ENCODE measurements around the gene PTPRM.

Gene PTPRM

GRCh38 chr18:8428951-8429350, 861.8 kb downstream of the PTPRM start:
- Histone ChIP-seq H3K79me2 (ENCODE audit: insufficient read depth, low read depth) (no peaks in the 10 kb centered on the region), H3K4me2 (no peak overlapping the region), H3K27me3 (ENCODE audit: insufficient read depth, low read depth) (no peaks in the 10 kb centered on the region), H3K4me3 (IDR thresholded peaks at IDR 0.05; ENCODE audit: insufficient read depth, low read depth, low read length) (no peak overlapping the region), H3K36me3 (ENCODE audit: insufficient read depth) (no peaks in the 10 kb centered on the region), H2AFZ (ENCODE audit: low read depth) (no peak overlapping the region), H4K20me1 (ENCODE audit: insufficient read depth) (no peaks in the 10 kb centered on the region), H3K27ac (no peak overlapping the region), H3K4me1 (ENCODE audit: low read depth, poor library complexity, severe bottlenecking) (no peaks in the 10 kb centered on the region), H3K9ac (no peak overlapping the region)
- no peak for TF ChIP-seq CTCF (conservative IDR thresholded peaks at IDR 0.05; ENCODE audit: low read depth, low read length)

- H3K4me2 ChIP-seq = no peak overlapping the region
- no peak overlapping the region for H2AFZ ChIP-seq (ENCODE audit: low read depth)
- no peak overlapping the region for H3K27ac ChIP-seq
- no peaks in the 10 kb centered on the region for H3K36me3 ChIP-seq (ENCODE audit: insufficient read depth)
- no peaks in the 10 kb centered on the region for H3K27me3 ChIP-seq (ENCODE audit: insufficient read depth, low read depth)
- H3K9ac ChIP-seq = no peak overlapping the region
- no peaks in the 10 kb centered on the region for H3K79me2 ChIP-seq (ENCODE audit: insufficient read depth, low read depth)
- no peak overlapping the region for H3K4me3 ChIP-seq (IDR thresholded peaks at IDR 0.05; ENCODE audit: insufficient read depth, low read depth, low read length)
- H3K4me1 ChIP-seq (ENCODE audit: low read depth, poor library complexity, severe bottlenecking) = no peaks in the 10 kb centered on the region
- no peaks in the 10 kb centered on the region for H4K20me1 ChIP-seq (ENCODE audit: insufficient read depth)
- TF ChIP-seq CTCF (conservative IDR thresholded peaks at IDR 0.05; ENCODE audit: low read depth, low read length) = no peak
Measured at GRCh38 chr18:8431036-8431435, 863.9 kb downstream of the PTPRM start.

- Histone ChIP-seq H3K4me3 (IDR thresholded peaks at IDR 0.05; ENCODE audit: insufficient read depth, low read depth, low read length) (no peak overlapping the region), H3K27me3 (ENCODE audit: insufficient read depth, low read depth) (no peaks in the 10 kb centered on the region), H3K4me2 (no peak overlapping the region)
Measured at GRCh38 chr18:8433323-8433722, 866.2 kb downstream of the PTPRM start.

GRCh38 chr18:8433771-8434170, 866.7 kb downstream of the PTPRM start:
- Histone ChIP-seq H3K36me3 (ENCODE audit: insufficient read depth) (no peaks in the 10 kb centered on the region), H2AFZ (ENCODE audit: low read depth) (no peak overlapping the region), H3K4me2 (no peak overlapping the region), H3K9ac (no peak overlapping the region), H3K4me1 (ENCODE audit: low read depth, poor library complexity, severe bottlenecking) (no peaks in the 10 kb centered on the region), H3K27me3 (ENCODE audit: insufficient read depth, low read depth) (no peaks in the 10 kb centered on the region), H4K20me1 (ENCODE audit: insufficient read depth) (no peaks in the 10 kb centered on the region), H3K4me3 (IDR thresholded peaks at IDR 0.05; ENCODE audit: insufficient read depth, low read depth, low read length) (no peak overlapping the region), H3K79me2 (ENCODE audit: insufficient read depth, low read depth) (no peaks in the 10 kb centered on the region), H3K27ac (no peak overlapping the region)
- no peak for TF ChIP-seq CTCF (conservative IDR thresholded peaks at IDR 0.05; ENCODE audit: low read depth, low read length)

More at GRCh38 chr18:8433323-8433722, 866.2 kb downstream of the PTPRM start:
- H4K20me1 ChIP-seq (ENCODE audit: insufficient read depth) = no peaks in the 10 kb centered on the region
- TF ChIP-seq CTCF (conservative IDR thresholded peaks at IDR 0.05; ENCODE audit: low read depth, low read length) = no peak
- no peak overlapping the region for H3K27ac ChIP-seq
- H3K9ac ChIP-seq = no peak overlapping the region
- H2AFZ ChIP-seq (ENCODE audit: low read depth) = no peak overlapping the region
- H3K79me2 ChIP-seq (ENCODE audit: insufficient read depth, low read depth) = no peaks in the 10 kb centered on the region
- H3K36me3 ChIP-seq (ENCODE audit: insufficient read depth) = no peaks in the 10 kb centered on the region
- H3K4me1 ChIP-seq (ENCODE audit: low read depth, poor library complexity, severe bottlenecking) = no peaks in the 10 kb centered on the region

Data from KMS-11 (cell line).